Activated B cell treated with CpG ODN at 0.5 μM for 24 hours (primary cell): ENCODE results near the gene SND1. TPM values are rescaled to one million over a fixed set of nuclear protein-coding genes. Genes with fewer than 3 reads are reported as not detected.

ENCODE experiments used
- ATAC-seq: fragments of 200-7000 bp; cut with Tn5 transposase; one replicate; pipeline ENCODE4 v1.10.0; 2021; ENCODE audit warnings: low read depth, mild to moderate bottlenecking, moderate library complexity
- CTCF ChIA-PET: fragments of 350-600 bp; sonication (Branson Sonifier 250); formaldehyde crosslinking; loops from one replicate; lab custom pipeline; 2021; ENCODE audit warnings: antibody characterized with exemption; lab: Charles Lee
- POLR2A ChIA-PET: fragments of 350-600 bp; sonication (Branson Sonifier 250); formaldehyde crosslinking; loops from one replicate; lab custom pipeline; 2021; ENCODE audit warnings: antibody characterized with exemption; lab: Charles Lee
- DNase-seq: peaks from one replicate; pipeline ENCODE4 v3.0.0; 2022
- H3K27ac Mint-ChIP-seq: one replicate; pipeline ENCODE4 v1.8.0; 2020; ENCODE audit warnings: mixed read lengths
- H3K27me3 Mint-ChIP-seq: one replicate; pipeline ENCODE4 v1.8.0; 2021; ENCODE audit warnings: mixed read lengths
- H3K36me3 Mint-ChIP-seq: one replicate; pipeline ENCODE4 v1.8.0; 2021; ENCODE audit warnings: low read depth, mixed read lengths
- H3K4me1 Mint-ChIP-seq: one replicate; pipeline ENCODE4 v1.8.0; 2021; ENCODE audit warnings: mixed read lengths
- H3K4me3 Mint-ChIP-seq: one replicate; pipeline ENCODE4 v1.8.0; 2020; ENCODE audit warnings: mild to moderate bottlenecking, mixed read lengths
- H3K9me3 Mint-ChIP-seq: one replicate; pipeline ENCODE4 v1.8.0; 2020; ENCODE audit warnings: mixed read lengths
- intact Hi-C: fragments of 100-400 bp; cut with micrococcal nuclease; formaldehyde crosslinking; loops from one replicate; pipeline ENCODE4 v1.15.1; 2024
- total RNA-seq: library from RNA; stranded (reverse); gene quantifications from 2 replicates; pipeline ENCODE4 v1.2.3, GENCODE V29; 2022
- TF ChIP-seq, protein P1 (sequence below): fragments of 200-600 bp; IDR thresholded peaks from one replicate; pipeline ENCODE4 v1.8.0; 2022; ENCODE audit warnings: antibody characterized with exemption, mild to moderate bottlenecking

SND1 gene
- total RNA-seq, 1 donor from 2014 or later = 215 TPM

DNA sequence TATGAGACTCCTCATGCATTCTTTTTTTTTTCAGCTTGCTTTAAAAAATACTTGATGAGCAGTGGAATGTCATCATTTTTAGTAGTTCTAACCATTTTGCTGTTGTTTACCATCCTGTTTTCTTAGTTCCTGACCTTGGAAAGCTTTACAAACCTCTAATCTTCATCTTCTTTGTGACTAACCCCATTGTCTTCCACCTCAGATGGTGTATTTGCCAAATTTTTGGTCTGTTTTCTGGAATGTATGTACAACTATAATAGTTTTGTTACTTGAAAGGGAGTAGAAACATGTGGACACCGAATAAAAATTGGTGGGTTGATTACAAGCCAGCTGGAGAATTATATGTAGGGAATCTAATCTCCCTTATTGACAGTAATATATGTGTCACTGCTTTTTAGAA, 172.7 kb downstream of the SND1 start:
- TF ChIP-seq, protein P1, sequence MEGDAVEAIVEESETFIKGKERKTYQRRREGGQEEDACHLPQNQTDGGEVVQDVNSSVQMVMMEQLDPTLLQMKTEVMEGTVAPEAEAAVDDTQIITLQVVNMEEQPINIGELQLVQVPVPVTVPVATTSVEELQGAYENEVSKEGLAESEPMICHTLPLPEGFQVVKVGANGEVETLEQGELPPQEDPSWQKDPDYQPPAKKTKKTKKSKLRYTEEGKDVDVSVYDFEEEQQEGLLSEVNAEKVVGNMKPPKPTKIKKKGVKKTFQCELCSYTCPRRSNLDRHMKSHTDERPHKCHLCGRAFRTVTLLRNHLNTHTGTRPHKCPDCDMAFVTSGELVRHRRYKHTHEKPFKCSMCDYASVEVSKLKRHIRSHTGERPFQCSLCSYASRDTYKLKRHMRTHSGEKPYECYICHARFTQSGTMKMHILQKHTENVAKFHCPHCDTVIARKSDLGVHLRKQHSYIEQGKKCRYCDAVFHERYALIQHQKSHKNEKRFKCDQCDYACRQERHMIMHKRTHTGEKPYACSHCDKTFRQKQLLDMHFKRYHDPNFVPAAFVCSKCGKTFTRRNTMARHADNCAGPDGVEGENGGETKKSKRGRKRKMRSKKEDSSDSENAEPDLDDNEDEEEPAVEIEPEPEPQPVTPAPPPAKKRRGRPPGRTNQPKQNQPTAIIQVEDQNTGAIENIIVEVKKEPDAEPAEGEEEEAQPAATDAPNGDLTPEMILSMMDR = no peak
- H3K27me3 Mint-ChIP-seq = no peaks in the 10 kb centered on the region
- ATAC-seq = no peak
- POLR2A ChIA-PET = no interaction called here
- intact Hi-C loops = no loop called here
- H3K27ac Mint-ChIP-seq = peak overlapping the region; percentile 1
- CTCF ChIA-PET = no interaction called here
- H3K4me3 Mint-ChIP-seq = no peak overlapping the region
- no peaks in the 10 kb centered on the region for H3K9me3 Mint-ChIP-seq
- DNase-seq = no peak
- H3K4me1 Mint-ChIP-seq = peaks cover 42% of the 10 kb centered on the region
- no peaks in the 10 kb centered on the region for H3K36me3 Mint-ChIP-seq

DNA sequence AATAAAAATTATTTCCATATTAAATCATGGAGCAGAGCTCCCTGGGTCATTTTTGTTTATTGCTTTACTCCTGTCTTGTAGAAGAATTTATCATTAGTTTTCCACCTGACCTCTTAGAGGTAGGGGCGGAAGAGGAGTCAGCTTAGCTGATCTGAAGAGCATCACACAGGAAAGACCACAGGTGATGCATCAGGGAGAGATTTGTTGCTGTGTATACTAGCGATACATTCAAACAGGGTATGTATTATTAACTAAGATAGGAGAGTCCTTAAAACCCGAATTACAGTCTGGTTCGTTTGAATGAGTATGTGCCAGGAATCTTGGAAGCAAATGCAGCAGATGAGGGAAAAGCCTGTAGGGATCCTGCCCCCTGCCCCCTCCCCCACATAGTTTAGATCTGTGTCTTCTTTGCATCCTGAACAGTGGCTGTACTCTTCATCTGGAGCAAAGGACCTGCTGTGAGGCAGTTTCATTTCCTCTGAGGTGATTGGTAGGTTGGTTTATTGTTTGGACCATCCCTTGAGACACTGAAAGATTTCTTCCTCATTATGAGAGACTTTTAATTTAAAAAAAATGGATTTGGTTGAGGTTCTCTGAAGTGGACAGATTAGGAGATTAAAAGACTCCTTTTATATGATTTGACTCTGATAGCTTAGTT, 177.0 kb downstream of the SND1 start:
- peaks cover 24% of the 10 kb centered on the region for H3K4me1 Mint-ChIP-seq
- DNase-seq (no peak), ATAC-seq (no peak)
- H3K4me3 Mint-ChIP-seq = no peak overlapping the region
- TF ChIP-seq, protein P1 = no peak
- peaks cover 6% of the 10 kb centered on the region for H3K36me3 Mint-ChIP-seq
- intact Hi-C loops = no loop called here
- ChIA-PET POLR2A (no interaction called here), CTCF (no interaction called here)
- H3K27me3 Mint-ChIP-seq = no peaks in the 10 kb centered on the region
- no peaks in the 10 kb centered on the region for H3K9me3 Mint-ChIP-seq
- no peak overlapping the region for H3K27ac Mint-ChIP-seq

DNA sequence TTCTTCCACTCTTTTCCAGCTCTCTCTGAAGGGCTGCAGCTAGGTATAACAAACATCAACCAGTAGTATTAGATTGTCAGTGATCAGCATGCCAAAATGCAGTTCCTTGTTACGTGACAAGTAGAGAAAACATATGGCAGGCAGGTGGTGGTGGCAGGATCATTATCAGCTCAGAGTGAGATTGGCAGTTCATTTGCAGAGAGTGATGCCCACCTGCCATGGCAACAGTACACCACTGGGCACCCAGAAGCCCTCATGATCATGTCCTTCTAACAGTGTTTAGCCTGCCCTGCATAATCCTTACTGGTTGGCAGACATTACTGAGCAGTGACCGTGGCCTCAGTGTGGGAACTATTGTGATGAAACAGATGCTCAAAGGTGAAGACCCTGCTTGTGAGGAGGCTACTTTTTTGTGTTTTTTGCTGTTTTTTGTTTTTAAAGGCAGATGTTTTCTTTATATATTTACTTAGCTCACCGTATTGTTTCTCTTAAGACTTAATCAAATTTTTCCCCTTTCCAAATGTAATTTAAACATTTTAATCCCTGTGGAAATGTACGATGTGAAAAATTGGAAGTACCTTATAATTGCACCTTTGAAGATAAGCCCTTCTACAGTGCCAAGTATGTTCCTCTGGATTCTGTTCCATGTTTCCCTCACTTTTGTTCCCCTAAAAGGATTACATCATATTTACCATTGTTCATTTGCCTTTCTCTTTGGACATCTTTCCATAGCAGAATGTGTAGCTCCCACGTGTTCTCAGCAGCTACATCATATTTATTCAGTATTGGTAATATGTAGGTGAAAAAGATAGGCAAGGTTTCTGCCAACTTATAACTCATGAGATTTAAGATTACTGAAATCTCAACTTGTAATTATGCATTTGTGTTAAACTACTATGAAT, 179.6 kb downstream of the SND1 start:
- DNase-seq (no peak), ATAC-seq (no peak)
- Mint-ChIP-seq H3K27me3 (no peaks in the 10 kb centered on the region), H3K36me3 (peaks cover 18% of the 10 kb centered on the region), H3K27ac (no peak overlapping the region), H3K4me3 (no peak overlapping the region), H3K9me3 (peaks cover 10% of the 10 kb centered on the region), H3K4me1 (peaks cover 23% of the 10 kb centered on the region)
- POLR2A ChIA-PET = no interaction called here
- intact Hi-C loops = no loop called here
- TF ChIP-seq, protein P1 = no peak
- CTCF ChIA-PET = no interaction called here

DNA sequence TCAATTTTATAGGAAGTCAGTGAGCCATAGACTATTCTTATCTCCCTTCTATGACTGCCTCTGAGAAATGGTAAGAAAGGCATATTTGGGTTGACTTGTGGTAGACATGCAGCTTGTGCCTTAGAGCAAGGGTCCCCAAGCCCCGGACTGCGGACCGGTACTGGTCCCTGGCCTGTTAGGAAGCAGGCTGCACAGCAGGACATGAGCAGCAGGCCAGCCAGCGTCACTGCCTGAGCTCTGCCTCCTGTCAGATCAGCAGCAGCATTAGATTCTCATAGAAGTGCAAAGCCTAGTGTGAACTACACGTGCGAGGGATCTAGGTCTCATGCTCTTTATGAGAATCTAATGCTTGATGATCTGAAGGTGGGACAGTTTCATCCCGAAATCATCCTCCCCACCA, 180.6 kb downstream of the SND1 start:
- intact Hi-C loops = no loop called here
- H3K4me1 Mint-ChIP-seq = peaks cover 23% of the 10 kb centered on the region
- CTCF ChIA-PET = no interaction called here
- H3K36me3 Mint-ChIP-seq = peaks cover 24% of the 10 kb centered on the region
- no peak overlapping the region for H3K27ac Mint-ChIP-seq
- H3K9me3 Mint-ChIP-seq = peaks cover 12% of the 10 kb centered on the region
- no peaks in the 10 kb centered on the region for H3K27me3 Mint-ChIP-seq
- TF ChIP-seq, protein P1 = no peak
- DNase-seq (no peak), ATAC-seq (no peak)
- no peak overlapping the region for H3K4me3 Mint-ChIP-seq
- POLR2A ChIA-PET = no interaction called here

GRCh38 chr7:127833641-127834040, 181.6 kb downstream of the SND1 start:
- Mint-ChIP-seq H3K36me3 (peaks cover 31% of the 10 kb centered on the region), H3K27ac (no peak overlapping the region), H3K4me3 (no peak overlapping the region), H3K9me3 (peaks cover 19% of the 10 kb centered on the region), H3K27me3 (no peaks in the 10 kb centered on the region), H3K4me1 (peaks cover 30% of the 10 kb centered on the region)
- intact Hi-C loops = no loop called here
- POLR2A ChIA-PET = no interaction called here
- ATAC-seq = no peak
- TF ChIP-seq, protein P1 = no peak
- no peak for DNase-seq
- CTCF ChIA-PET = no interaction called here
